Type B pancreatic cell (in vitro differentiated cells): Measurements from ENCODE around the gene MIAT. TPM values are rescaled to one million over a fixed set of nuclear protein-coding genes. Genes with fewer than 3 reads are reported as not detected.
A peak's percentile ranks its signal among the peaks of the same experiment; 100 is the strongest.

Experiments
- DNase-seq: peaks from one replicate; pipeline ENCODE4 v3.0.0; 2021; ENCODE audit warnings: mixed read lengths; ENCODE audit not compliant: unreplicated experiment; ENCODE audit errors: extremely low spot score
- H3K27ac Mint-ChIP-seq: 2 replicates; pipeline ENCODE4 v1.8.0; 2021; ENCODE audit warnings: mild to moderate bottlenecking, mixed read lengths
- H3K27me3 Mint-ChIP-seq: 2 replicates; pipeline ENCODE4 v1.8.0; 2021; ENCODE audit warnings: mixed read lengths
- H3K36me3 Mint-ChIP-seq: 2 replicates; pipeline ENCODE4 v1.8.0; 2021; ENCODE audit warnings: mixed read lengths
- H3K4me1 Mint-ChIP-seq: one replicate; pipeline ENCODE4 v1.8.0; 2021; ENCODE audit warnings: mixed read lengths; ENCODE audit not compliant: unreplicated experiment
- H3K4me3 Mint-ChIP-seq: 2 replicates; pipeline ENCODE4 v1.8.0; 2021; ENCODE audit warnings: mild to moderate bottlenecking, mixed read lengths
- H3K9me3 Mint-ChIP-seq: 2 replicates; pipeline ENCODE4 v1.8.0; 2021; ENCODE audit warnings: mixed read lengths
- total RNA-seq: library from RNA; stranded (reverse); gene quantifications from 2 replicates; pipeline ENCODE4 v1.2.1, GENCODE V29; 2021; ENCODE audit warnings: low replicate concordance
- TF ChIP-seq, protein P1 (sequence below): fragments of 200-600 bp; sonication (generic); conservative IDR thresholded peaks from 2 replicates; pipeline ENCODE4 v1.5.0; 2021; ENCODE audit warnings: antibody characterized with exemption, mild to moderate bottlenecking

Gene MIAT
- total RNA-seq, 1 donor from 2014 or later, result 12.2 TPM

DNA sequence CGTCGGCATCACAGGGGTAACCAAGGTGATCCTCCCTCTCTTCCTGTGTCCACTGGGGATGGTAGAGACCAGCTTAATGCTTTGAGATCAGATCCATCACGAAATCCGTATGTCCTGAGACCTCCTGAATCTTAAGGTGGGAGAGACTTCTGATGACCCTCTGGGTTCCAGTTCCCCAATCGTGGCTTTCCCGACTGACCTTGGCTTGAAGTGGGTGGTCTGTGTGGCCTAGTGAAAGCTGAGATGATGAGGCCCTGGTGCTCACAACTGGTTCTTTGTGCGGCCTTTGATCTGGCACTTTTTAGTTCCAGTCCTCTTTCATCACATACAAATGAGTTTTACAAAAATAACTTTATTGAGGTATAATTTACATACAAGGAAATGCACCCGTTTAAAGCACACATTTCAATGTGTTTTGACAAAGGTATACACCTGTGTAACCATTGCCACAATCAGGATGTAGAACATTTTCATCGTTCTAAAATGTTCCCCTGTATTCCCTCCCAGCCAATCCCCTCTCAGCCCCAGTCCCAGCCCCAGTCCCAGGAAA lies 6.1 kb downstream of the MIAT start:
- TF ChIP-seq, protein P1, sequence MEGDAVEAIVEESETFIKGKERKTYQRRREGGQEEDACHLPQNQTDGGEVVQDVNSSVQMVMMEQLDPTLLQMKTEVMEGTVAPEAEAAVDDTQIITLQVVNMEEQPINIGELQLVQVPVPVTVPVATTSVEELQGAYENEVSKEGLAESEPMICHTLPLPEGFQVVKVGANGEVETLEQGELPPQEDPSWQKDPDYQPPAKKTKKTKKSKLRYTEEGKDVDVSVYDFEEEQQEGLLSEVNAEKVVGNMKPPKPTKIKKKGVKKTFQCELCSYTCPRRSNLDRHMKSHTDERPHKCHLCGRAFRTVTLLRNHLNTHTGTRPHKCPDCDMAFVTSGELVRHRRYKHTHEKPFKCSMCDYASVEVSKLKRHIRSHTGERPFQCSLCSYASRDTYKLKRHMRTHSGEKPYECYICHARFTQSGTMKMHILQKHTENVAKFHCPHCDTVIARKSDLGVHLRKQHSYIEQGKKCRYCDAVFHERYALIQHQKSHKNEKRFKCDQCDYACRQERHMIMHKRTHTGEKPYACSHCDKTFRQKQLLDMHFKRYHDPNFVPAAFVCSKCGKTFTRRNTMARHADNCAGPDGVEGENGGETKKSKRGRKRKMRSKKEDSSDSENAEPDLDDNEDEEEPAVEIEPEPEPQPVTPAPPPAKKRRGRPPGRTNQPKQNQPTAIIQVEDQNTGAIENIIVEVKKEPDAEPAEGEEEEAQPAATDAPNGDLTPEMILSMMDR, result no peak
- DNase-seq, result no peak
- no peak overlapping the region for H3K27ac Mint-ChIP-seq
- no peaks in the 10 kb centered on the region for H3K9me3 Mint-ChIP-seq
- peaks cover 36% of the 10 kb centered on the region for H3K27me3 Mint-ChIP-seq
- no peak overlapping the region for H3K4me3 Mint-ChIP-seq
- H3K4me1 Mint-ChIP-seq, result peaks cover 11% of the 10 kb centered on the region
- H3K36me3 Mint-ChIP-seq, result no peaks in the 10 kb centered on the region

DNA sequence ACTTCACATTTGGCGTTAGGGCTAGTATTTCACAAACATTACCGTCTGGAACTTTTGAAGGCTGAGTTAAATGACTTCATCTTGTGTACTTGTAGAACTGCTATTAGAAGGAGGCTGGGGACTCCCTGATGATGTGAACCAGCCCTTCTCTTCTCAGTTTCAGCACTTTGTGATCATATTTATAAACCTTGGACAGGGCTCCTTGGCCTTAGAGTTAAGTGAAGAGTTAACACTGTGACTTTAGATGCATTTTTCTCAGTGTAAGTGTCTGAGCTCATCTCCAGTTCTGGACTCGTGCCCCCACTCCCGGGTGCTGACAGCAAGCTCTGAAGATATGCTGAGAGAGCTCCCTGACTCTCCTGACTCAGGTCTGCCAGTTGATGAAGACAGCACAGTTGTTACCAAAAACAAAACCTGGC lies 8.4 kb downstream of the MIAT start:
- TF ChIP-seq, protein P1, result no peak
- no peak overlapping the region for H3K27ac Mint-ChIP-seq
- H3K36me3 Mint-ChIP-seq, result no peaks in the 10 kb centered on the region
- no peak overlapping the region for H3K4me3 Mint-ChIP-seq
- no peaks in the 10 kb centered on the region for H3K9me3 Mint-ChIP-seq
- DNase-seq, result no peak
- peaks cover 3% of the 10 kb centered on the region for H3K4me1 Mint-ChIP-seq
- H3K27me3 Mint-ChIP-seq, result peaks cover 22% of the 10 kb centered on the region

DNA sequence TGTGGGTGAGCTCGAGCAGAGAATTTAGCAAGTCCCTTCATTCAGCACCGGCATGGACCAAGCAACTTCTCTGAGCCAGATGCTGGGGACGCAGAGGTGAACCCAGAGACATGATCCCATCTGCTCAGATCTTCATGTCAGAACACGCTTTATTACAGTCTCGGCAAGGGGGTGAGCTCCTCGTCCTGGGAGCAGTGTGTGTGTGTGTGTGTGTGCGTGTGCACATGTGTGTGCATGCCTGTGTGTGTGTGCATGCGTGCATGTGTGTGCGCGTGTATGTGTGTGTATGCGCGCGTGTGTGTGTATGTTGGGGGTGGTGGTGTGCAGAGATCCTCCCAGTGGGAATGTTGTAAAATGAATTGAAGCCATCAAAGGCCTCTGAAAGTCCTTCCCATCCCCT lies 9.8 kb downstream of the MIAT start:
- peaks cover 2% of the 10 kb centered on the region for H3K4me1 Mint-ChIP-seq
- TF ChIP-seq, protein P1, result no peak
- peaks cover 13% of the 10 kb centered on the region for H3K27me3 Mint-ChIP-seq
- DNase-seq, result no peak
- H3K4me3 Mint-ChIP-seq, result no peak overlapping the region
- H3K36me3 Mint-ChIP-seq, result no peaks in the 10 kb centered on the region
- no peaks in the 10 kb centered on the region for H3K9me3 Mint-ChIP-seq
- H3K27ac Mint-ChIP-seq, result no peak overlapping the region

DNA sequence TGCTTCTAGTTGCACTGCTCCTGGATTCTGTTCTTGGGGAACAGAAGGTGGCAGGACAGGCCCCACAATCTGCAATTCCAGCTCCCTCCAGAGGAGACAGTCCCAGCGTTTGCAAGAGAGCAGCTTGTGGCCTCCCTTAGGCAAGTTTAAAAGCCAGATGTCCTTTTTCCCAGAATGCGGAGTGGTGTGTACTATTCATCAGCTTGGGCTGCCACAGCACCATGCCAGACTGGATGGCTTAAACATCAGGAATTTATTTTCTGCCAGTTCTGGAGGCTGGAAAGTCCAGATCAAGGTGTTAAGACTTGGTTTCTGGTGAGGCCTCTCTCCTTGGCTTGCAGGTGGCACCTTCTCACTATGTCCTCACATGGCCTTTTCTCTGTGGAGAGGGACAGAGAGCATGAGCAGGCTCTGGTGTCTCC lies 11.7 kb downstream of the MIAT start:
- Mint-ChIP-seq H3K27ac (no peak overlapping the region), H3K9me3 (peaks cover 3% of the 10 kb centered on the region), H3K27me3 (peaks cover 9% of the 10 kb centered on the region), H3K36me3 (no peaks in the 10 kb centered on the region), H3K4me1 (peaks cover 17% of the 10 kb centered on the region), H3K4me3 (no peak overlapping the region)
- TF ChIP-seq, protein P1, result peak; percentile 64
- no peak for DNase-seq

DNA sequence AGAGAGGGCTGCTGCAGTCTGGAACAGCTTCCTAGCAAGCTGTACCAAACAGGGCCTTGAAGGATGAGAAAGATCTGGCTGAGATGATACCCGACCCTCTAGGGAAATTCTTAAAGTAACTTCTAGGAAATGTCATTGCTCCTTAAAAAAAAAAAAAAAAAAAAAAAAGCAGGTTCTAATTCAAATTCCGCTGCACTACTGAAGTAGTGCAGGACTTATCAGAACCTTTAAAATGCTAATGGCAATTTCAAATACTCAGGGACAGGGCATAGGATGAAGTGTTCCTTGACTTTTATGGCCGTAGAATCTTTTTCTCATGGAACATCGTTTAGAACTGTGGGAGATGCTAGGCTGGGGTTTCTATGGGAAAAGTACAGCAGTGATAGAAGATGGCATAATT lies 13.1 kb downstream of the MIAT start:
- H3K27ac Mint-ChIP-seq, result peak overlapping the region; percentile 11
- peak overlapping the region; percentile 15 for H3K4me3 Mint-ChIP-seq
- TF ChIP-seq, protein P1, result no peak
- H3K27me3 Mint-ChIP-seq, result peaks cover 3% of the 10 kb centered on the region
- H3K4me1 Mint-ChIP-seq, result peaks cover 23% of the 10 kb centered on the region
- H3K36me3 Mint-ChIP-seq, result peaks cover 1% of the 10 kb centered on the region
- DNase-seq, result no peak
- H3K9me3 Mint-ChIP-seq, result peaks cover 3% of the 10 kb centered on the region
